HG03097 (cell line): Measurements from ENCODE around the gene ACCS.

Experiments used
- ATAC-seq: cut with Tn5 transposase; IDR thresholded peaks from one replicate; pipeline ENCODE4 v1.9.1; 2021; ENCODE audit not compliant: unreplicated experiment, low FRiP score

The ACCS gene

GRCh38 chr11:44085330-44085729 lies 19.3 kb downstream of the ACCS start:
- no peak for ATAC-seq

GRCh38 chr11:44088377-44088776 lies 22.3 kb downstream of the ACCS start:
- no peak for ATAC-seq

- ATAC-seq, result no peak
Measured at GRCh38 chr11:44088871-44089270, 22.8 kb downstream of the ACCS start.

- ATAC-seq, result no peak
Measured at GRCh38 chr11:44090539-44090938, 24.5 kb downstream of the ACCS start.

GRCh38 chr11:44094260-44094868 lies 28.3 kb downstream of the ACCS start:
- ATAC-seq, result no peak

- ATAC-seq, result peak; percentile 92
Measured at GRCh38 chr11:44095506-44096359, 29.7 kb downstream of the ACCS start, which contains the start of gene EXT2. TSS of gene EXT2 (plus strand) at chr11:44095678. CDS start at chr11:44107713, 12,035 bp downstream.

GRCh38 chr11:44096360-44097185 lies 30.5 kb downstream of the ACCS start:
- ATAC-seq, result no peak

GRCh38 chr11:44097821-44098220 lies 31.8 kb downstream of the ACCS start:
- ATAC-seq, result no peak

GRCh38 chr11:44101098-44101497 lies 35.0 kb downstream of the ACCS start:
- ATAC-seq, result no peak

GRCh38 chr11:44104481-44105294 lies 38.6 kb downstream of the ACCS start:
- no peak for ATAC-seq

GRCh38 chr11:44108260-44108659 lies 42.2 kb downstream of the ACCS start:
- ATAC-seq, result no peak

GRCh38 chr11:44110231-44110679 lies 44.2 kb downstream of the ACCS start:
- peak; percentile 68 for ATAC-seq

- no peak for ATAC-seq
Measured at GRCh38 chr11:44112091-44112821, 46.2 kb downstream of the ACCS start.

GRCh38 chr11:44113018-44113417 lies 46.9 kb downstream of the ACCS start:
- no peak for ATAC-seq

GRCh38 chr11:44113572-44113971 lies 47.5 kb downstream of the ACCS start:
- ATAC-seq, result no peak

- ATAC-seq, result no peak
Measured at GRCh38 chr11:44116234-44116830, 50.3 kb downstream of the ACCS start.

GRCh38 chr11:44120169-44120568 lies 54.1 kb downstream of the ACCS start:
- no peak for ATAC-seq

- ATAC-seq, result no peak
Measured at GRCh38 chr11:44125598-44125997, 59.5 kb downstream of the ACCS start.

- ATAC-seq, result no peak
Measured at GRCh38 chr11:44126304-44126703, 60.2 kb downstream of the ACCS start.
